ENCODE data around the gene EPB41L2.

- TF ChIP-seq, protein P1, sequence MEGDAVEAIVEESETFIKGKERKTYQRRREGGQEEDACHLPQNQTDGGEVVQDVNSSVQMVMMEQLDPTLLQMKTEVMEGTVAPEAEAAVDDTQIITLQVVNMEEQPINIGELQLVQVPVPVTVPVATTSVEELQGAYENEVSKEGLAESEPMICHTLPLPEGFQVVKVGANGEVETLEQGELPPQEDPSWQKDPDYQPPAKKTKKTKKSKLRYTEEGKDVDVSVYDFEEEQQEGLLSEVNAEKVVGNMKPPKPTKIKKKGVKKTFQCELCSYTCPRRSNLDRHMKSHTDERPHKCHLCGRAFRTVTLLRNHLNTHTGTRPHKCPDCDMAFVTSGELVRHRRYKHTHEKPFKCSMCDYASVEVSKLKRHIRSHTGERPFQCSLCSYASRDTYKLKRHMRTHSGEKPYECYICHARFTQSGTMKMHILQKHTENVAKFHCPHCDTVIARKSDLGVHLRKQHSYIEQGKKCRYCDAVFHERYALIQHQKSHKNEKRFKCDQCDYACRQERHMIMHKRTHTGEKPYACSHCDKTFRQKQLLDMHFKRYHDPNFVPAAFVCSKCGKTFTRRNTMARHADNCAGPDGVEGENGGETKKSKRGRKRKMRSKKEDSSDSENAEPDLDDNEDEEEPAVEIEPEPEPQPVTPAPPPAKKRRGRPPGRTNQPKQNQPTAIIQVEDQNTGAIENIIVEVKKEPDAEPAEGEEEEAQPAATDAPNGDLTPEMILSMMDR (IDR thresholded peaks at IDR 0.05; ENCODE audit: poor library complexity) = no peak
- TF ChIP-seq EZH2phosphoT487 (IDR thresholded peaks at IDR 0.05; ENCODE audit: low read depth, severe bottlenecking, unreplicated experiment) = no peak
- no peak for TF ChIP-seq EZH2 (IDR thresholded peaks at IDR 0.05; ENCODE audit: borderline replicate concordance)
Measured at GRCh38 chr6:131096786-131097185, 33.7 kb upstream of the EPB41L2 start.
